Activated naive CD4-positive, alpha-beta T cell treated with anti-CD3 and anti-CD28 coated beads, Interleukin-2, amount 50 U/mL, for 24 hours (primary cell): ENCODE measurements around the gene PAX9.

Experiments
- H3K27ac Mint-ChIP-seq: one replicate; pipeline ENCODE4 v1.8.0; 2021; ENCODE audit warnings: mild to moderate bottlenecking, mixed read lengths
- H3K27me3 Mint-ChIP-seq: one replicate; pipeline ENCODE4 v1.8.0; 2021; ENCODE audit warnings: mixed read lengths
- H3K36me3 Mint-ChIP-seq: one replicate; pipeline ENCODE4 v1.8.0; 2021; ENCODE audit warnings: mixed read lengths
- H3K4me1 Mint-ChIP-seq: one replicate; pipeline ENCODE4 v1.8.0; 2021; ENCODE audit warnings: mixed read lengths
- H3K4me3 Mint-ChIP-seq: one replicate; pipeline ENCODE4 v1.8.0; 2021; ENCODE audit warnings: mild to moderate bottlenecking, mixed read lengths
- H3K9me3 Mint-ChIP-seq: one replicate; pipeline ENCODE4 v1.8.0; 2021; ENCODE audit warnings: mixed read lengths

PAX9 gene

DNA sequence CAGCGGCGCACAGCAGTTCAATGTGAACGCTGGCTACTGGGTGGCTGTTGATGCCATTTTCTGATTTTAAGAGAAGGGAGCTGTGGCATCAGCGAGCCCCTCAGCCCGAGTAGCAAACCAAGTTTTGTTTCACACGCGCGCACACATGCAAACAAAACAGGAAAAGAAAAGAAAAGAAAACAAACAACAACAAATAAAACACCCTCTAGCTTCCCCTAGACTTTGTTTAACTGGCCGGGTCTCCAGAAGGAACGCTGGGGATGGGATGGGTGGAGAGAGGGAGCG lies 540 bp downstream of the PAX9 start:
- Mint-ChIP-seq H3K27ac (no peak overlapping the region), H3K9me3 (no peaks in the 10 kb centered on the region), H3K4me3 (peak overlapping the region; percentile 55), H3K4me1 (peaks cover 50% of the 10 kb centered on the region), H3K27me3 (peaks cover 62% of the 10 kb centered on the region), H3K36me3 (peaks cover 6% of the 10 kb centered on the region)

DNA sequence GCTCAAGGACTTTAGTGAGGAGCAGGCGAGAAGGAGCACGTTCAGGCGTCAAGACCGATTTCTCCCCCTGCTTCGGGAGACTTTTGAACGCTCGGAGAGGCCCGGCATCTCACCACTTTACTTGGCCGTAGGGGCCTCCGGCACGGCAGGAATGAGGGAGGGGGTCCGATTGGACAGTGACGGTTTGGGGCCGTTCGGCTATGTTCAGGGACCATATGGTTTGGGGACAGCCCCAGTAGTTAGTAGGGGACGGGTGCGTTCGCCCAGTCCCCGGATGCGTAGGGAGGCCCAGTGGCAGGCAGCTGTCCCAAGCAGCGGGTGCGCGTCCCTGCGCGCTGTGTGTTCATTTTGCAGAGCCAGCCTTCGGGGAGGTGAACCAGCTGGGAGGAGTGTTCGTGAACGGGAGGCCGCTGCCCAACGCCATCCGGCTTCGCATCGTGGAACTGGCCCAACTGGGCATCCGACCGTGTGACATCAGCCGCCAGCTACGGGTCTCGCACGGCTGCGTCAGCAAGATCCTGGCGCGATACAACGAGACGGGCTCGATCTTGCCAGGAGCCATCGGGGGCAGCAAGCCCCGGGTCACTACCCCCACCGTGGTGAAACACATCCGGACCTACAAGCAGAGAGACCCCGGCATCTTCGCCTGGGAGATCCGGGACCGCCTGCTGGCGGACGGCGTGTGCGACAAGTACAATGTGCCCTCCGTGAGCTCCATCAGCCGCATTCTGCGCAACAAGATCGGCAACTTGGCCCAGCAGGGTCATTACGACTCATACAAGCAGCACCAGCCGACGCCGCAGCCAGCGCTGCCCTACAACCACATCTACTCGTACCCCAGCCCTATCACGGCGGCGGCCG lies 1.1 kb downstream of the PAX9 start:
- Mint-ChIP-seq H3K36me3 (peaks cover 8% of the 10 kb centered on the region), H3K27me3 (peaks cover 66% of the 10 kb centered on the region), H3K4me1 (peaks cover 52% of the 10 kb centered on the region), H3K4me3 (peak overlapping the region; percentile 55), H3K27ac (no peak overlapping the region), H3K9me3 (peaks cover 4% of the 10 kb centered on the region)

DNA sequence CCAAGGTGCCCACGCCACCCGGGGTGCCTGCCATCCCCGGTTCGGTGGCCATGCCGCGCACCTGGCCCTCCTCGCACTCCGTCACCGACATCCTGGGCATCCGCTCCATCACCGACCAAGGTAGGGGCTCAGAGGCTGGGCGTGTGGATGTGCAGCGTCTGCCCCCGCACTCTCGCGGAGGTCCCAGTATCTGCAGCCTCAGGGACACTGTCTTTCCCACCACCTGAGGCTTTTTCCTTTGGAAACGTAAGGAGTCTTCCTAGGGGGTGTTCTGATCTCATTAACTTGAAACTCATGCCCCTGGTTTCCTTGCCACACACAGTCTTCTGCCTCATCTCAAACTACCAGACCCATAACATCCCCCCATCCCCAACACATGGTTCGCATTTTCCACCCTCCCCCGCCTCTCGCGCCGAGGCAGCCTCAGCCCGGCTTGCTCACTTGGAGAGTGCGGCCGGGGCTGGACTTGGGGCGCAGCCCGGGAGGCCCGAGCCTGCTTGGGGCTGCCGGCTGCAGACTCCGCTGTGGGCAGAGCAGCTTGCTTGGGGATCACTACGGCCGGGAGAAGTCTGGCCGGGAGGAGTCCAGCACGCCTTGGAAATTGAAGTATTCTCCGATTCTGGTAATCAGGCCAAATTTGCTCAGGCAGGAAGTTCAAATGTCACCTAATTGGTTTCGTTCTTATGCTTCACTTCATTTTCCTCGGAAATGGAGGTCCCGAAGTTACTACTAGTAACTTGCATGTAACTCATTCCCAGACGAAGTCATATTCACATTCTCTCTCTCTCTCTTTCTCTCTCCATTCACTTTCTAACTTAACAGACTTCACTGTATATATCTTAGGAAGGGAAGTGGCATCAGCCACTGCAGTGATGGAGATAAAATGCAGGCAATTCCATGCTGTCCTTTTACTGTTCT lies 2.0 kb downstream of the PAX9 start:
- peaks cover 8% of the 10 kb centered on the region for H3K36me3 Mint-ChIP-seq
- peaks cover 66% of the 10 kb centered on the region for H3K27me3 Mint-ChIP-seq
- H3K4me1 Mint-ChIP-seq = peaks cover 52% of the 10 kb centered on the region
- no peak overlapping the region for H3K27ac Mint-ChIP-seq
- H3K9me3 Mint-ChIP-seq = peaks cover 4% of the 10 kb centered on the region
- H3K4me3 Mint-ChIP-seq = peak overlapping the region; percentile 57

DNA sequence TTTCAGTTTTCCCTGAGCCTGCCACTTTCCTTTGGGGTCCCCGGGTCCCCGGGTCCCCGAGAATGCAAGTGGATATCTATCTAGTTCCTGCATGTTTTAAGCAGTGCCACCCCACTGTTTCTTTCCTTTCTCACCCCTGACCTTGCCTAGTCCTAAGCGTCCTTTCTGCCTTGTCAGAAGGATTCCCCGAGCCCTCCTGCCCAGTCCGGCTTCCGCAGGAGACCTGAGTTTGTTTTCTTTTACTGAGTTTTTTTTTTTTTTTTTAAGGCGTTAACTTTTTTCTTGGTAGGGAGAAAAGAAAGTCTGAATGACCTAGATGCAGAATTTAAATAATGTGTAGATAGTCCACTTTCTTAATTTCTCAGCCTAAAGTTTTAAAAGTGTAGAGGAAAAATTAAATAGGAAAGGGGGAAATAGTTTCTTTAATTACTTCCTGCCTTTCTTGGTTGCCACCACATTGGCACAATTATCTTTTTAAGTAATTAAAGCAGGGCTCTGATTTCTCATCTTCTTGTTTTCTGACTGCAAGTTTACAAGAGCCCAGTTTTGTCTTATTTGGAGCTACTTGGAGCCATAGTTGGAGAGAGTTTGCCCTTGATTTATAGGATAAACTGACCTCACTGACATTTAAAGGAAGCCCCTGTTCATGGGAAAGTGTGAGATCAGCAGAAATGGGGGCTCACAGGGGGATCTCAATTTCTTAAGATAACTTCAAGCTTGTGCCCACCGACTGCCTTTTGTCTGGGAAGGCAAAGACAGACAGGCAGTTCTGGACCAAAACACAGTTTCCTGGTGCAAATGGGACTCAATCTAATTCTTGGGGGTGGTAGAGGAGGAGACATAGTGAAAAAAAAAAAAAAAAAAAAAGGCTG lies 2.9 kb downstream of the PAX9 start:
- peak overlapping the region; percentile 57 for H3K4me3 Mint-ChIP-seq
- no peak overlapping the region for H3K27ac Mint-ChIP-seq
- peaks cover 47% of the 10 kb centered on the region for H3K4me1 Mint-ChIP-seq
- peaks cover 4% of the 10 kb centered on the region for H3K9me3 Mint-ChIP-seq
- H3K27me3 Mint-ChIP-seq = peaks cover 60% of the 10 kb centered on the region
- peaks cover 8% of the 10 kb centered on the region for H3K36me3 Mint-ChIP-seq

DNA sequence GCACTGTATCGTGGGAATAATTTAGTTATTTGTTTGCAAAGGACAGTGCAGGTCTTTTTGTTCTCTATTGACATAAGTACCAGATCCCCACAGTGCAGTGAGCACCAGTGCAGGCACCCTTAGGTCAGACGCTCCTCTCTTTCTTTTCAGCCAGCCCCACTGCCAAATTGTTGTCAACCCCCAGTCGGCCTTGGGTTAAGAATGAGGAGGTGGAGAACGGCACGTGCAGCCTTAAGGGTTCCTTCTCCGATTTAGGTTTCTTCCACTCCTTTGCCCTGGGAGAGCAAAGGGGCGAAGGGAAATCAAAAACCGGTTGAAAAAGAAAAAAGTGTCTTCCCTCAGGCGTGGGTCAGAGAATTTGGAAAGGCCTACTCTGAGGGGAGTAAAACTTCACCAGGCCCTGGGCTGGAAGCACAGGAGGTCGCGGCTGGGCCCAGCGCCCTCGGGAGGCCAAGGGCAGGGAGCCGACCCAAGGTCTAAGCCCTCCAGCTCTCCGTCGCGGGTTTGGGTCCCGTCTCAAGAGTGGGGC lies 4.3 kb downstream of the PAX9 start:
- no peak overlapping the region for H3K4me3 Mint-ChIP-seq
- peaks cover 47% of the 10 kb centered on the region for H3K4me1 Mint-ChIP-seq
- H3K36me3 Mint-ChIP-seq = peaks cover 7% of the 10 kb centered on the region
- no peak overlapping the region for H3K27ac Mint-ChIP-seq
- peaks cover 50% of the 10 kb centered on the region for H3K27me3 Mint-ChIP-seq
- peaks cover 4% of the 10 kb centered on the region for H3K9me3 Mint-ChIP-seq

DNA sequence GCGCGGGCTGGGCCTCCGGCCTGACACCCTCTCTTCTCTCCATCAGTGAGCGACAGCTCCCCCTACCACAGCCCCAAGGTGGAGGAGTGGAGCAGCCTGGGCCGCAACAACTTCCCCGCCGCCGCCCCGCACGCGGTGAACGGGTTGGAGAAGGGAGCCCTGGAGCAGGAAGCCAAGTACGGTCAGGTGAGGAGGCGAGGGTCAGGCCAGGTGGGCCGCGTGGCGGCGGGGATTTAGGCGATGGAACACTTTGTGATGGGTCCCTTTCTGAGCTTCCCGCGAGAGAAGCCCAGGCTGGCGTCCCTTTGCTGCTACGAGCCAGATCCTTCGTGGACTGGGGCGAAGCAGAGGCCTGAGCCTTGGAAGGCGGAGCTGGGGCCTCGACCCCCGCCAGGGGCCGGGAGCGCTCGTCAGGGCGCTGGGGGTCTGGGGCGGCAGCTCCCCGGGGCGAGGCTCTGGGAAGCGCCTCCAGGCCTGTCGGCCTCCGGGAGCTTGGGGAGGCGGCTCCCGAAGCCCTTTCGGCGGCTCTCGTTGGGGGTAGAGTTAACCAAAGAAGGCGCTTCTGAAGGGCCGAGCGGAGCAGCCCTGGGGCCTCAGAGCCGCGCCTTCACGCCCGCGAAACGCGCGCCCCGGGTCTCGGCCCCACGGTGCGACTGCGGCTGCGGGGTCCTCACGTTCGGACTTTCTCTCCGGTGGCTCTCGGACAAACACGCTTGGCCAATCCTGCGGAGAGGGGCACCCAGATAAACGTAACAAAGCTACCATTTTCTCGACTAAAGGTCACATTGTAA lies 5.0 kb downstream of the PAX9 start:
- no peak overlapping the region for H3K4me3 Mint-ChIP-seq
- peaks cover 4% of the 10 kb centered on the region for H3K9me3 Mint-ChIP-seq
- H3K36me3 Mint-ChIP-seq = peaks cover 4% of the 10 kb centered on the region
- peaks cover 44% of the 10 kb centered on the region for H3K27me3 Mint-ChIP-seq
- H3K4me1 Mint-ChIP-seq = peaks cover 42% of the 10 kb centered on the region
- H3K27ac Mint-ChIP-seq = no peak overlapping the region

DNA sequence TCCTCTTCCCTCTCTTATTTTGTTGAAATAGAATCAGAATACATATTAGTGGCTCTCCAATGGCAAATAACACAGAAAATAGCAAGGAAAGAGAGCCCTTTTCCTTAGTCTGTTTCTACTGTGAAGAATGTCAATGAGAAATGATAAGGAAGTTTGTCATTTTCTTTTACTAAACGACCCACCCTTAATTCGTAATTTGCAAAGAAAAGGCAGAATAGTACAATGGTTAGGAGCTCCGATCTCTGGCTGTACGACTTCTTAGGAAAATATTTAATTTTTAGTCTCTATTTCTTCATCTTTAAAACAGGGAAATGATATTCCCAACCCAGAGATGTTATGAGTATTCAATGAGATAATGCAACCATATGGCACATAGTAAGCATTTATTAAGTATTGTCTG lies 6.0 kb downstream of the PAX9 start:
- H3K4me3 Mint-ChIP-seq = no peak overlapping the region
- H3K36me3 Mint-ChIP-seq = peaks cover 4% of the 10 kb centered on the region
- H3K9me3 Mint-ChIP-seq = peaks cover 4% of the 10 kb centered on the region
- no peak overlapping the region for H3K27ac Mint-ChIP-seq
- H3K27me3 Mint-ChIP-seq = peaks cover 36% of the 10 kb centered on the region
- peaks cover 34% of the 10 kb centered on the region for H3K4me1 Mint-ChIP-seq

DNA sequence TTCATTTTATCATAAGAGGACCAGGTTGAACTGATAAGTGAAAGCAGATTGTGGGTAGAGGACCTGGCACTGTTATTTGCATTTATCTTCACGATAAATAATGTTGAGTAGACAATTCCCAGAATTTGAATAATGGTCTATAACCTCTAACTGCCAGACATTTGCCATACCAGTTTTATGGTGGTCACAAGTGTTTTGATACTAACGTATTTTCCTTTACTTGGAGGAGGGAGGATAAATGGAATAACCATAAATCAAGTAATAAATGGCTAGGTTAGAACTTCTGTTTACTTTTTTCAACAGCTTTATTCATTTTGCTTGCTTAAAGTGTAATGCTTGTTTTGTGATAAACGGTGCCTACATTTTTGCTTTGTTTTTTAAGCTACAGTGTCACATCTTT lies 9.5 kb downstream of the PAX9 start:
- peaks cover 3% of the 10 kb centered on the region for H3K4me1 Mint-ChIP-seq
- no peak overlapping the region for H3K4me3 Mint-ChIP-seq
- H3K27me3 Mint-ChIP-seq = peaks cover 15% of the 10 kb centered on the region
- no peak overlapping the region for H3K27ac Mint-ChIP-seq
- H3K36me3 Mint-ChIP-seq = peaks cover 2% of the 10 kb centered on the region
- peaks cover 9% of the 10 kb centered on the region for H3K9me3 Mint-ChIP-seq

DNA sequence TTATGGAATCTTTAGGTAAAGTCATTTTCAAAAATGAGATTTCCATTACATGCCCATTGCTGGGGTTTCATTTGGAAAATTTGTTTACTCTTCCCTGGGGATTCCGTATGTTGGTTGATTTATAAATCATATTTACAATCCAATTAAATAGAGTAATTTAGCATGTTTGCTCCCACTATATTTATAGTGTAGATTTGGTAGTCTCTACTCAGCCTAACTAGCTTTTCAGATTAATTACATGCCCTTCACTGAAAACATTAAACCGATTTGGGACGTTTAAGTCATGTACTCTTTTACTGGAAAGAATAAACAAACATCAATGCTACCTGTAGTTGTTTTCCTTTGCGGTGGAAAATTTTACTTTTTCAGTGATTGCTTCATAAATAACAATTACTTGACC lies 10.4 kb downstream of the PAX9 start:
- H3K4me3 Mint-ChIP-seq = no peak overlapping the region
- no peak overlapping the region for H3K27ac Mint-ChIP-seq
- H3K27me3 Mint-ChIP-seq = peaks cover 20% of the 10 kb centered on the region
- peaks cover 9% of the 10 kb centered on the region for H3K9me3 Mint-ChIP-seq
- peaks cover 2% of the 10 kb centered on the region for H3K36me3 Mint-ChIP-seq
- H3K4me1 Mint-ChIP-seq = peaks cover 3% of the 10 kb centered on the region

DNA sequence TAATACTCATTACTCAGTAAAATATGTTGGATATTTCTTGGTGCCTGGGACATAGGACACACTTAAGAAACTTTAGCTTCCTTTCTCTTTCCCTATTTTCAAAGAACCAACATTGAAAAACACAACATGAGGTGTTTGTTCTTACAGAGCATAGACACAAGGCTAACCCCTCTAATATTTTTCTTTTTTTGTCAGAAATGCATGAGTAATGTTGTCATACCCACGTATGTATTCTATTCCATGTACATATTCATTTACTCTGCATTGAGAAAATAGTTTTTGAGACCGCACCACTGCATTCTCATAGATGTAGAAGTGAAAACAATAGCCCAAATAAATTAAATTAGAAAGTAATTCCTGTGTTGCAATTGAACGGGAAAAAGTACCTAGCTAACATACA lies 13.0 kb downstream of the PAX9 start:
- Mint-ChIP-seq H3K4me1 (no peaks in the 10 kb centered on the region), H3K9me3 (peaks cover 5% of the 10 kb centered on the region), H3K27ac (no peak overlapping the region), H3K4me3 (no peak overlapping the region), H3K27me3 (peaks cover 24% of the 10 kb centered on the region), H3K36me3 (no peaks in the 10 kb centered on the region)

DNA sequence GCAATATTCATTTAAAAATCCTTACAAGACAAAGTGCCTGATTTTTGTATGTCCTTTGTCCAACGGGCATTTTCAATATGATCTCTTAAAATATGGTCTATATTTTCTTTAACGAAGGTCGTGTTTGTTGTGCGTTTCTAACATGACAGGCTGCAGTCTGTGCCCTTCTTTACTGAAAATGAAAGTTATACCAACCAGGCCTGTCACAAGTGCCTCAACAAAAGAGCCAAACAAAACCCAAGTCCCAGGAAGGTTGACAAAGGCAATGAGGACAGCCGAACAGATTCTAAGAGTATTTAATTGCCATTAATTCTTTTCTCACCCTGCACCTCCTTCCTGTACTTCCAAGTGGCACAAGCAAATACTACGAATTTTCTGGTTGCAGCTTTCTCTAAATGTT lies 13.9 kb downstream of the PAX9 start:
- Mint-ChIP-seq H3K4me3 (no peak overlapping the region), H3K9me3 (peaks cover 5% of the 10 kb centered on the region), H3K27me3 (peaks cover 24% of the 10 kb centered on the region), H3K36me3 (no peaks in the 10 kb centered on the region), H3K4me1 (no peaks in the 10 kb centered on the region), H3K27ac (no peak overlapping the region)

DNA sequence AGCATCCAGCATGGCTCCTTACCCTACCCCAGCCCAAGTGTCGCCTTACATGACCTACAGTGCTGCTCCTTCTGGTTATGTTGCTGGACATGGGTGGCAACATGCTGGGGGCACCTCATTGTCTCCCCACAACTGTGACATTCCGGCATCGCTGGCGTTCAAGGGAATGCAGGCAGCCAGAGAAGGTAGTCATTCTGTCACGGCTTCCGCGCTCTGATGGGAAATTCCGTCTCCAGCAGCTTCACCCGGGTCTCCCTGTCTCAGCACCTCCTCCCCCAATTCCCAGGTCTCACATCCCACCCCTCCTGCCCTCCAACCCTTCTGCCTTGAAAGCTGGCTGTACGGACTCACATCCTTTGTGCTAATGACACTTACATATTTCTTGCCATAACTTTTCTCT lies 14.6 kb downstream of the PAX9 start:
- H3K9me3 Mint-ChIP-seq = peaks cover 5% of the 10 kb centered on the region
- H3K27me3 Mint-ChIP-seq = peaks cover 24% of the 10 kb centered on the region
- no peak overlapping the region for H3K4me3 Mint-ChIP-seq
- no peak overlapping the region for H3K27ac Mint-ChIP-seq
- no peaks in the 10 kb centered on the region for H3K4me1 Mint-ChIP-seq
- no peaks in the 10 kb centered on the region for H3K36me3 Mint-ChIP-seq

DNA sequence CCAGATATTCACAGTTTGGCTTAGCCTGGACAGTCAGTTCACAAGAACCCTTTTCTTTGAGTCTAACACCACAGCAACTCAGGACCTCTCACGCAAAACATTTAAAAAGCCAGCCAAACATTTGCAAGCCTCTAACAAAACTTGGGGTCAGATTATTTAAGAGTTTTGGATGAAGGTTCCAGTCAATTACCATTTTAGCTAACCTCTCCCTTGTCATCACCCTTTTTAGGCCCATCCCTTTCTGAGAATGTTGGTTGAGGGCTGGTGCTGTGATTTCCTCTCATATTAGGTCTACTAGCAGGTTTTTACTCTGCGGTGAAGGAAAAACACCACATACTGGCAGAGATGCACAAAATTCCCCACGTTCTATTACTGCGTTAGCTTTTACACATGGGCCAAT lies 20.7 kb downstream of the PAX9 start:
- H3K27me3 Mint-ChIP-seq = peaks cover 13% of the 10 kb centered on the region
- H3K4me3 Mint-ChIP-seq = no peak overlapping the region
- no peaks in the 10 kb centered on the region for H3K4me1 Mint-ChIP-seq
- no peaks in the 10 kb centered on the region for H3K36me3 Mint-ChIP-seq
- no peak overlapping the region for H3K27ac Mint-ChIP-seq
- no peaks in the 10 kb centered on the region for H3K9me3 Mint-ChIP-seq

DNA sequence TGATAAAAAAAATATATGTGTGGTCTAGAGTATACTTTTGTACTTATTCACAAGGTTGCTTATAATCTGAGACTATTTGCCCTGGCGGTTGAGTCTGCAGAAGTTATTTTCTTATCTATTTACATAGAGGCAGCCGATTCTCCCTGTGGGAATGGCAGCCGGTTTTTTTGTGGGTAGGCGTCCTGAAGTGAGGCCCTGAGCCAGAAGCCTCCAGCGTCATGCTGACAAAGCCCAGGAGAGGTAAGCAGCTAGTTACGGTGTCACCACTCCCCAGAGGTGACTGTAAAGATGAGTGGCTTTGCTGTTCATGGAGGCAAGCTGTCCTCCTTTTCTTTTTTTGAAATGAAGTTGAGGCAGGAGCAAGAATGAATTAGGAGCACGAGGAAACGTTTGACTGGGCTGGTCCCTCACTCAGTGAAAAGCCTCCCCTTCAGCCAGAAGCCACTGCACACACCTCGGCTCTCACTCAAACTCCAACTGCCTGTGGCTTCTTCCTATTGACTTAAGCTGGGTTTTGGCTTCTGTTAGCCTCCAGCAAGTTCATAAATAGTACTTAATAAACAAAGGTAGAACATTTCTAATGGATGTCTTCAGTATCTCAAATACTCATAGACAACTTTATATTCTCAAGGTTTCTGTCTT lies 21.5 kb downstream of the PAX9 start:
- no peak overlapping the region for H3K27ac Mint-ChIP-seq
- H3K9me3 Mint-ChIP-seq = peaks cover 5% of the 10 kb centered on the region
- no peak overlapping the region for H3K4me3 Mint-ChIP-seq
- H3K36me3 Mint-ChIP-seq = no peaks in the 10 kb centered on the region
- no peaks in the 10 kb centered on the region for H3K4me1 Mint-ChIP-seq
- H3K27me3 Mint-ChIP-seq = peaks cover 11% of the 10 kb centered on the region
